22Rv1 (cell line): ENCODE results near the gene CMBL.

ENCODE experiments used
- CTCF ChIP-seq: fragments of 450-650 bp; IDR thresholded peaks from 2 replicates; pipeline ENCODE4 v1.5.1; 2017; ENCODE audit warnings: mild to moderate bottlenecking
- ZFX ChIP-seq: fragments of 450-650 bp; IDR thresholded peaks from 2 replicates; pipeline ENCODE4 v1.6.1; 2017; ENCODE audit warnings: antibody characterized with exemption, borderline replicate concordance

GRCh38 chr5:10265245-10266109, 42.2 kb downstream of the CMBL start:
- TF ChIP-seq CTCF: no peak
- no peak for TF ChIP-seq ZFX
